Heart left ventricle (tissue), 16 donors: ENCODE results near the gene APOBEC4. TPM values are rescaled to one million over a fixed set of nuclear protein-coding genes. Genes with fewer than 3 reads are reported as not detected.
A peak's percentile ranks its signal among the peaks of the same experiment; 100 is the strongest.

Experiments used
- ATAC-seq, 4 donors: fragments of 200-7000 bp; cut with Tn5 transposase; one replicate each; pipeline ENCODE4 v1.9.1; 2020 to 2022; ENCODE audit warnings: moderate library complexity in 4 of 4, mild to moderate bottlenecking in 3 of 4, moderate number of reproducible peaks in 1 of 4
- DNase-seq, 5 donors: peaks; one replicate each; pipeline ENCODE4 v3.0.0-alpha.2; 2020
- H3K27ac ChIP-seq, 12 donors: fragments of 200-600 bp; sonication (generic) in 4 of 12; one replicate each; pipeline versions ENCODE4 v1.5.0 to v1.8.0; 2016 to 2022; ENCODE audit warnings: mild to moderate bottlenecking in 2 of 12
- H3K27me3 ChIP-seq, 9 donors: fragments of 200-600 bp; sonication (generic) in 2 of 9; one replicate each; pipeline versions ENCODE4 v1.5.1 to v1.8.0; 2016 to 2022; ENCODE audit warnings: mild to moderate bottlenecking in 3 of 9
- H3K36me3 ChIP-seq, 9 donors: fragments of 200-600 bp; sonication (generic) in 2 of 9; one replicate each; pipeline versions ENCODE4 v1.5.0 to v1.8.0; 2018 to 2022; ENCODE audit warnings: mild to moderate bottlenecking in 2 of 9
- H3K4me1 ChIP-seq, 12 donors: fragments of 200-600 bp; sonication (generic) in 4 of 12; one replicate each; pipeline versions ENCODE4 v1.5.0 to v1.8.0; 2016 to 2022; ENCODE audit warnings: mild to moderate bottlenecking in 3 of 12
- H3K4me3 ChIP-seq, 12 donors: fragments of 200-600 bp; sonication (generic) in 4 of 12; one replicate each; pipeline versions ENCODE4 v1.5.0 to v1.8.0; 2017 to 2022; ENCODE audit warnings: mild to moderate bottlenecking in 9 of 12, moderate library complexity in 4 of 12
- H3K9me3 ChIP-seq, 12 donors: fragments of 200-600 bp; sonication (generic) in 4 of 12; one replicate each; pipeline versions ENCODE4 v1.5.0 to v1.8.0; 2016 to 2022; ENCODE audit warnings: mild to moderate bottlenecking in 1 of 12
- CTCF ChIP-seq, 12 donors: fragments of 200-600 bp; sonication (generic) in 4 of 12; IDR thresholded peaks; one replicate each; pipeline versions ENCODE4 v1.5.0 to v1.8.0; 2018 to 2022; ENCODE audit warnings: antibody characterized with exemption in 12 of 12, mild to moderate bottlenecking in 5 of 12
- POLR2A ChIP-seq, 2 donors: fragments of 450-650 bp; IDR thresholded peaks; one replicate each; pipeline ENCODE4 v1.6.1; 2017; ENCODE audit warnings: antibody characterized with exemption in 2 of 2, mild to moderate bottlenecking in 2 of 2, moderate library complexity in 2 of 2
- WGBS, 4 donors: extraction: QIAGEN DNeasy Blood & Tissue Kit in 2 of 4; methylation state at CpG; one replicate each; pipeline versions ENCODE4 v1.1.5 to v1.1.7; 2013 to 2018; 5-methylcytosine and 5-hydroxymethylcytosine counted together
- intact Hi-C, 10 donors: fragments of 100-400 bp; cut with DNase I; formaldehyde crosslinking; loops; one replicate each; pipeline versions ENCODE4 v1.11.1 to v1.14.2; 2022
- polyA plus RNA-seq, 2 donors: library from polyadenylated mRNA; stranded (reverse); fragments of 200-250 nt; gene quantifications; one replicate each; pipeline ENCODE4 v1.2.3, GENCODE V29; 2013
- total RNA-seq, 9 donors: library from RNA; depleted of rRNA in 2 of 9; stranded (reverse); fragments of >200 nt in 2 of 9; fragmentation: NEBNext Ultra II Directional in 3 of 9; extraction: Animal tissue kit (Norgen Biotek cat#: 25700) in 3 of 9; gene quantifications; one replicate each; pipeline versions ENCODE4 v1.1.0 to v1.2.4, GENCODE V29; 2016 to 2023
- donor health status: ischemic (EF 13 %, LVEDD 7.1; RV severe dilation, severe dysfunction).
- donor health status: healthy with polysubstance abuse.
- donor health status: DM: no; HTN: yes; CAD: no.
- donor health status: DM: no; HTN: no; CAD: no.
- donor health status: ischemic (EF 25% LVEDD 6.9; RV normal size, moderate dysfunction).
- donor health status: ischemic (EF 25% LVEDD 5.7; RV mildly dilated, moderate dysfunction).
- donor health status: healthy.
- donor health status: DM: yes; HTN: yes; CAD: no.
- donor health status: ischemic (EF 35%, LVEDD 5.7; RV mildly dilated, moderate dysfunction).
- donor health status: nonischemic (EF 11% LVEDD 7.7; RV severe dilation, severe dysfunction).
- donor health status: DM: yes; HTN: yes; CAD: no.
- donor health status: PGD.
- donor health status: ischemic (EF 29% LVEDD 5.4; RV normal size, mild dysfunction).
- donor health status: nonischemic (EF 23%, LVEDD 6.1; RV moderate dilation, normal function).

The APOBEC4 gene
- total and polyA plus RNA-seq, 11 donors: 0.30 TPM; not detected in 10

- no peak for ATAC-seq
- intact Hi-C loops: no loop called here
- WGBS, 4 donors: 74 to 92% (median 79%) methylated on average over 5 of the region's 5 CpGs
Measured at GRCh38 chr1:183597656-183598347, 55.3 kb downstream of the APOBEC4 start.

GRCh38 chr1:183596500-183596899 lies 56.6 kb downstream of the APOBEC4 start:
- intact Hi-C loops: no loop called here
- WGBS, 4 donors: 84 to 89% (median 87%) methylated on average over 5 of the region's 5 CpGs
- H3K27me3 ChIP-seq: no peaks in the 10 kb centered on the region
- H3K4me3 ChIP-seq: no peak overlapping the region
- no peak for TF ChIP-seq POLR2A (IDR thresholded peaks at IDR 0.05)
- no peak for DNase-seq
- no peak overlapping the region for H3K27ac ChIP-seq
- H3K4me1 ChIP-seq: peaks cover 0 to 63% (median 2%) of the 10 kb centered on the region in 12 donors
- H3K36me3 ChIP-seq: no peaks in the 10 kb centered on the region
- H3K9me3 ChIP-seq: no peaks in the 10 kb centered on the region
- no peak for ATAC-seq

More at GRCh38 chr1:183597656-183598347, 55.3 kb downstream of the APOBEC4 start:
- Histone ChIP-seq H3K9me3 (no peaks in the 10 kb centered on the region), H3K27me3 (no peaks in the 10 kb centered on the region), H3K27ac (peak overlapping the region in 3 of 12 donors; percentile 5 to 66 (median 62)), H3K4me1 (peaks cover 0 to 50% (median 2%) of the 10 kb centered on the region in 12 donors), H3K4me3 (no peak overlapping the region), H3K36me3 (no peaks in the 10 kb centered on the region)
- no peak for TF ChIP-seq POLR2A (IDR thresholded peaks at IDR 0.05)
- TF ChIP-seq CTCF (IDR thresholded peaks at IDR 0.05): no peak
- DNase-seq: no peak

Other genes starting within 250 kb of the APOBEC4 start
- gene NMNAT2, start 234.9 kb downstream of the APOBEC4 start, total RNA-seq: 1 to 10 TPM in 7 of 9 donors, under 1 TPM in 2; 0.88 to 5.1 (median 2.5) TPM
- 1 to 10 TPM in 1 of 2 donors, under 1 TPM in 1; 0.53 to 1.5 TPM for gene NMNAT2, start 234.9 kb downstream of the APOBEC4 start, polyA plus RNA-seq
- 10 to 100 TPM; 32.0 to 55.0 (median 43.3) TPM for gene SMG7, start 180.8 kb downstream of the APOBEC4 start, total RNA-seq
- gene SMG7, start 180.8 kb downstream of the APOBEC4 start, polyA plus RNA-seq: 10 to 100 TPM; 15.3 to 27.0 TPM
- gene NCF2, start 62.9 kb downstream of the APOBEC4 start, total RNA-seq: 10 to 100 TPM in 2 of 9 donors, 1 to 10 TPM in 7; 2.6 to 51.2 (median 5.1) TPM
- 1 to 10 TPM; 1.3 to 2.5 TPM for gene NCF2, start 62.9 kb downstream of the APOBEC4 start, polyA plus RNA-seq
- 100 to 1,000 TPM in 1 of 9 donors, 10 to 100 TPM in 8; 24.6 to 105 (median 31.3) TPM for gene ARPC5, start 17.5 kb downstream of the APOBEC4 start, total RNA-seq
- 10 to 100 TPM; 26.0 to 62.0 TPM for gene ARPC5, start 17.5 kb downstream of the APOBEC4 start, polyA plus RNA-seq
- gene RGL1, start 151.8 kb upstream of the APOBEC4 start, total RNA-seq: 10 to 100 TPM; 11.7 to 50.6 (median 15.9) TPM
- 1 to 10 TPM; 5.6 to 7.9 TPM for gene RGL1, start 151.8 kb upstream of the APOBEC4 start, polyA plus RNA-seq